Activated CD4-positive, alpha-beta T cell treated with anti-CD3 and anti-CD28 coated beads, Interleukin-2, amount 10 ng/mL, durations not matched to agents 24 days and 14 days (primary cell): ENCODE results near the gene NOS2. TPM values are rescaled to one million over a fixed set of nuclear protein-coding genes. Genes with fewer than 3 reads are reported as not detected.
"Not testable (repeated sequence)": the region's sequence is repeated elsewhere in the genome, so short reads cannot be mapped to it uniquely, and the experiment has no call there.

ENCODE experiments used
- DNase-seq: peaks from one replicate; pipeline ENCODE4 v3.0.0; 2022
- H3K27ac Mint-ChIP-seq: one replicate; pipeline ENCODE4 v1.8.0; 2022; ENCODE audit warnings: mild to moderate bottlenecking, mixed read lengths
- H3K27me3 Mint-ChIP-seq: one replicate; pipeline ENCODE4 v1.8.0; 2022; ENCODE audit warnings: mixed read lengths
- H3K36me3 Mint-ChIP-seq: one replicate; pipeline ENCODE4 v1.8.0; 2022; ENCODE audit warnings: low read depth, mild to moderate bottlenecking, mixed read lengths
- H3K4me1 Mint-ChIP-seq: one replicate; pipeline ENCODE4 v1.8.0; 2021; ENCODE audit warnings: mixed read lengths
- H3K4me3 Mint-ChIP-seq: one replicate; pipeline ENCODE4 v1.8.0; 2022; ENCODE audit warnings: mild to moderate bottlenecking, moderate library complexity, mixed read lengths
- H3K9me3 Mint-ChIP-seq: one replicate; pipeline ENCODE4 v1.8.0; 2021; ENCODE audit warnings: mixed read lengths
- intact Hi-C: fragments of 100-400 bp; cut with micrococcal nuclease; formaldehyde crosslinking; loops from one replicate; pipeline ENCODE4 v1.15.1; 2023
- total RNA-seq: library from RNA; stranded (reverse); gene quantifications from 2 replicates; pipeline ENCODE4 v1.2.3, GENCODE V29; 2022

The NOS2 gene
- total RNA-seq, 1 donor from 2014 or later: not detected

GRCh38 chr17:27829888-27830287, 29.6 kb upstream of the NOS2 start:
- H3K36me3 Mint-ChIP-seq, H3K27me3 Mint-ChIP-seq, H3K9me3 Mint-ChIP-seq, DNase-seq, H3K4me3 Mint-ChIP-seq, H3K27ac Mint-ChIP-seq, intact Hi-C loops, H3K4me1 Mint-ChIP-seq: not testable (repeated sequence)

GRCh38 chr17:27829143-27829711, 28.9 kb upstream of the NOS2 start:
- intact Hi-C loops, H3K4me1 Mint-ChIP-seq, DNase-seq: not testable (repeated sequence)

GRCh38 chr17:27825459-27825858, 25.1 kb upstream of the NOS2 start:
- intact Hi-C loops: no loop called here
- no peak for DNase-seq
- no peak overlapping the region for H3K27ac Mint-ChIP-seq
- peaks cover 6% of the 10 kb centered on the region for H3K36me3 Mint-ChIP-seq
- H3K9me3 Mint-ChIP-seq: peaks cover 22% of the 10 kb centered on the region
- H3K4me3 Mint-ChIP-seq: no peak overlapping the region
- no peaks in the 10 kb centered on the region for H3K4me1 Mint-ChIP-seq
- peaks cover 10% of the 10 kb centered on the region for H3K27me3 Mint-ChIP-seq

More at GRCh38 chr17:27829143-27829711, 28.9 kb upstream of the NOS2 start:
- not testable (repeated sequence) for H3K36me3 Mint-ChIP-seq, H3K27ac Mint-ChIP-seq, H3K9me3 Mint-ChIP-seq, H3K27me3 Mint-ChIP-seq, H3K4me3 Mint-ChIP-seq

GRCh38 chr17:27824745-27825144, 24.4 kb upstream of the NOS2 start:
- Mint-ChIP-seq H3K4me1 (no peaks in the 10 kb centered on the region), H3K27ac (no peak overlapping the region), H3K36me3 (peaks cover 6% of the 10 kb centered on the region), H3K27me3 (peaks cover 10% of the 10 kb centered on the region), H3K4me3 (no peak overlapping the region), H3K9me3 (peaks cover 22% of the 10 kb centered on the region)
- DNase-seq: no peak
- intact Hi-C loops: no loop called here

GRCh38 chr17:27824176-27824715, 23.9 kb upstream of the NOS2 start:
- Mint-ChIP-seq H3K4me3 (no peak overlapping the region), H3K27ac (no peak overlapping the region)
- intact Hi-C loops: no loop called here

GRCh38 chr17:27822108-27822507, 21.8 kb upstream of the NOS2 start:
- H3K27me3 Mint-ChIP-seq, H3K4me3 Mint-ChIP-seq, H3K4me1 Mint-ChIP-seq, H3K27ac Mint-ChIP-seq, intact Hi-C loops, DNase-seq, H3K36me3 Mint-ChIP-seq: not testable (repeated sequence)
- H3K9me3 Mint-ChIP-seq: peaks cover 25% of the 10 kb centered on the region

More at GRCh38 chr17:27824176-27824715, 23.9 kb upstream of the NOS2 start:
- Mint-ChIP-seq H3K27me3 (peaks cover 10% of the 10 kb centered on the region), H3K9me3 (peaks cover 23% of the 10 kb centered on the region), H3K4me1 (no peaks in the 10 kb centered on the region), H3K36me3 (peaks cover 6% of the 10 kb centered on the region)
- no peak for DNase-seq

- H3K27me3 Mint-ChIP-seq: peaks cover 4% of the 10 kb centered on the region
- no peak overlapping the region for H3K27ac Mint-ChIP-seq
- peaks cover 6% of the 10 kb centered on the region for H3K36me3 Mint-ChIP-seq
- peaks cover 25% of the 10 kb centered on the region for H3K9me3 Mint-ChIP-seq
- no peak for DNase-seq
- intact Hi-C loops: no loop called here
- no peak overlapping the region for H3K4me3 Mint-ChIP-seq
- H3K4me1 Mint-ChIP-seq: peaks cover 2% of the 10 kb centered on the region
Observed at GRCh38 chr17:27821318-27821717, 21.0 kb upstream of the NOS2 start.

- Mint-ChIP-seq H3K9me3 (peaks cover 30% of the 10 kb centered on the region), H3K4me3 (no peak overlapping the region), H3K4me1 (peaks cover 2% of the 10 kb centered on the region), H3K27me3 (peaks cover 4% of the 10 kb centered on the region), H3K27ac (no peak overlapping the region), H3K36me3 (peaks cover 6% of the 10 kb centered on the region)
- intact Hi-C loops: no loop called here
- DNase-seq: no peak
Observed at GRCh38 chr17:27819145-27819544, 18.8 kb upstream of the NOS2 start.

- peaks cover 30% of the 10 kb centered on the region for H3K9me3 Mint-ChIP-seq
- peaks cover 6% of the 10 kb centered on the region for H3K36me3 Mint-ChIP-seq
- no peak for DNase-seq
- intact Hi-C loops: no loop called here
- H3K27me3 Mint-ChIP-seq: peaks cover 4% of the 10 kb centered on the region
- H3K27ac Mint-ChIP-seq: no peak overlapping the region
- H3K4me1 Mint-ChIP-seq: peaks cover 2% of the 10 kb centered on the region
- H3K4me3 Mint-ChIP-seq: no peak overlapping the region
Observed at GRCh38 chr17:27818401-27819105, 18.2 kb upstream of the NOS2 start.

GRCh38 chr17:27817731-27818130, 17.4 kb upstream of the NOS2 start:
- Mint-ChIP-seq H3K4me1 (peaks cover 2% of the 10 kb centered on the region), H3K27me3 (peaks cover 4% of the 10 kb centered on the region), H3K9me3 (peaks cover 27% of the 10 kb centered on the region), H3K36me3 (peaks cover 3% of the 10 kb centered on the region), H3K27ac (no peak overlapping the region), H3K4me3 (no peak overlapping the region)
- DNase-seq: no peak
- intact Hi-C loops: no loop called here

- H3K4me3 Mint-ChIP-seq: no peak overlapping the region
Observed at GRCh38 chr17:27816946-27817345, 16.6 kb upstream of the NOS2 start.

GRCh38 chr17:27811961-27812360, 11.6 kb upstream of the NOS2 start:
- H3K4me3 Mint-ChIP-seq: no peak overlapping the region
- H3K9me3 Mint-ChIP-seq: peaks cover 13% of the 10 kb centered on the region
- intact Hi-C loops: no loop called here
- H3K4me1 Mint-ChIP-seq: peaks cover 40% of the 10 kb centered on the region
- H3K27me3 Mint-ChIP-seq: no peaks in the 10 kb centered on the region
- no peak for DNase-seq
- H3K36me3 Mint-ChIP-seq: peaks cover 1% of the 10 kb centered on the region
- H3K27ac Mint-ChIP-seq: no peak overlapping the region

More at GRCh38 chr17:27816946-27817345, 16.6 kb upstream of the NOS2 start:
- intact Hi-C loops: no loop called here
- Mint-ChIP-seq H3K27ac (no peak overlapping the region), H3K9me3 (peaks cover 21% of the 10 kb centered on the region), H3K36me3 (peaks cover 3% of the 10 kb centered on the region), H3K27me3 (peaks cover 2% of the 10 kb centered on the region), H3K4me1 (peaks cover 2% of the 10 kb centered on the region)
- DNase-seq: no peak

- Mint-ChIP-seq H3K27ac (peak overlapping the region; percentile 91), H3K36me3 (peaks cover 1% of the 10 kb centered on the region), H3K4me1 (peaks cover 44% of the 10 kb centered on the region), H3K27me3 (no peaks in the 10 kb centered on the region), H3K9me3 (peaks cover 13% of the 10 kb centered on the region), H3K4me3 (peak overlapping the region; percentile 72)
- DNase-seq: no peak
- intact Hi-C loops: no loop called here
Observed at GRCh38 chr17:27810902-27811557, 10.7 kb upstream of the NOS2 start.
